Central memory CD4-positive, alpha-beta T cell (primary cell): ENCODE data around the gene THTPA.
"Not testable (repeated sequence)": the region's sequence is repeated elsewhere in the genome, so short reads cannot be mapped to it uniquely, and the experiment has no call there.

Source experiments
- DNase-seq: peaks from one replicate; pipeline ENCODE4 v3.0.0; 2022

Gene THTPA

GRCh38 chr14:23584527-23585203, 28.6 kb downstream of the THTPA start:
- not testable (repeated sequence) for DNase-seq

GRCh38 chr14:23588884-23589598, 33.0 kb downstream of the THTPA start:
- DNase-seq = peak; percentile 71

GRCh38 chr14:23589606-23590005, 33.5 kb downstream of the THTPA start:
- DNase-seq = no peak

GRCh38 chr14:23590198-23590597, 34.1 kb downstream of the THTPA start:
- no peak for DNase-seq

GRCh38 chr14:23594191-23594590, 38.1 kb downstream of the THTPA start:
- DNase-seq = not testable (repeated sequence)

- no peak for DNase-seq
These were observed 44.2 kb downstream of the THTPA start for GRCh38 chr14:23600322-23600707.

- DNase-seq = no peak
These were observed 44.7 kb downstream of the THTPA start for GRCh38 chr14:23600806-23601205.

GRCh38 chr14:23601424-23601823, 45.4 kb downstream of the THTPA start:
- DNase-seq = no peak

GRCh38 chr14:23601845-23602180, 45.7 kb downstream of the THTPA start:
- DNase-seq = no peak

GRCh38 chr14:23602181-23603095, 46.4 kb downstream of the THTPA start:
- no peak for DNase-seq

GRCh38 chr14:23603103-23603502, 47.0 kb downstream of the THTPA start:
- no peak for DNase-seq

GRCh38 chr14:23604148-23604547, 48.1 kb downstream of the THTPA start:
- DNase-seq = no peak

GRCh38 chr14:23604675-23605170, 48.7 kb downstream of the THTPA start:
- DNase-seq = no peak

GRCh38 chr14:23605931-23606585, 50.0 kb downstream of the THTPA start:
- DNase-seq = no peak

- DNase-seq = no peak
These were observed 52.4 kb downstream of the THTPA start for GRCh38 chr14:23608454-23608853.

GRCh38 chr14:23609001-23609400, 52.9 kb downstream of the THTPA start:
- no peak for DNase-seq

- DNase-seq = not testable (repeated sequence)
These were observed 53.5 kb downstream of the THTPA start for GRCh38 chr14:23609411-23610089.
